Measurements from ENCODE around the gene ACOX2. TPM values are rescaled to one million over a fixed set of nuclear protein-coding genes. Genes with fewer than 3 reads are reported as not detected.

The ACOX2 gene
- total and polyA plus RNA-seq, 4 donors = 74.3 to 214 (median 141) TPM

- no peak overlapping the region for H3K4me3 ChIP-seq (ENCODE audit: low read depth in 1 of 3, low read length in 3 of 3)
- H3K9me3 ChIP-seq (ENCODE audit: control insufficient read depth in 4 of 4, low read length in 3 of 4) = no peaks in the 10 kb centered on the region
- WGBS = 89% methylated on average over 5 of the region's 5 CpGs
- H3K4me1 ChIP-seq (ENCODE audit: control insufficient read depth in 4 of 4, insufficient read depth in 4 of 4, low read length in 3 of 4) = peaks cover 0 to 45% (median 35%) of the 10 kb centered on the region in 4 donors
- DNase-seq (ENCODE audit: low spot score) = no peak
- no peak overlapping the region for H3K27ac ChIP-seq (ENCODE audit: low read depth in 1 of 2, low read length in 2 of 2)
- peaks cover 0 to 9% (median 5%) of the 10 kb centered on the region in 4 donors for H3K36me3 ChIP-seq (ENCODE audit: control insufficient read depth in 4 of 4, insufficient read depth in 3 of 4, low read depth in 1 of 4, low read length in 3 of 4)
- H3K9ac ChIP-seq (ENCODE audit: low read depth in 1 of 2, low read length in 2 of 2) = no peak overlapping the region
- TF ChIP-seq ZBTB33 (IDR thresholded peaks at IDR 0.05) (no peak), ATF3 (IDR thresholded peaks at IDR 0.05) (no peak), SP1 (IDR thresholded peaks at IDR 0.05) (no peak), HNF4A (conservative IDR thresholded peaks at IDR 0.05) (no peak)
- no peaks in the 10 kb centered on the region for H3K27me3 ChIP-seq (ENCODE audit: control insufficient read depth in 4 of 4, insufficient read depth in 4 of 4, low read length in 3 of 4)
Measured at GRCh38 chr3:58496206-58496857, 40.7 kb downstream of the ACOX2 start.

GRCh38 chr3:58495101-58495500 lies 41.9 kb downstream of the ACOX2 start:
- Histone ChIP-seq H3K27me3 (ENCODE audit: control insufficient read depth in 4 of 4, insufficient read depth in 4 of 4, low read length in 3 of 4) (no peaks in the 10 kb centered on the region), H3K4me3 (ENCODE audit: low read depth in 1 of 3, low read length in 3 of 3) (no peak overlapping the region), H3K27ac (ENCODE audit: low read depth in 1 of 2, low read length in 2 of 2) (no peak overlapping the region), H3K9ac (ENCODE audit: low read depth in 1 of 2, low read length in 2 of 2) (no peak overlapping the region), H3K4me1 (ENCODE audit: control insufficient read depth in 4 of 4, insufficient read depth in 4 of 4, low read length in 3 of 4) (peaks cover 0 to 51% (median 41%) of the 10 kb centered on the region in 4 donors), H3K36me3 (ENCODE audit: control insufficient read depth in 4 of 4, insufficient read depth in 3 of 4, low read depth in 1 of 4, low read length in 3 of 4) (peaks cover 0 to 4% (median 2%) of the 10 kb centered on the region in 4 donors), H3K9me3 (ENCODE audit: control insufficient read depth in 4 of 4, low read length in 3 of 4) (no peaks in the 10 kb centered on the region)
- WGBS = 71% methylated on average over 3 of the region's 3 CpGs
- TF ChIP-seq TAF1 (conservative IDR thresholded peaks at IDR 0.05) (no peak), GABPA (IDR thresholded peaks at IDR 0.05 in 1 of 2, conservative IDR thresholded peaks at IDR 0.05 in 1 of 2) (no peak), MAX (IDR thresholded peaks at IDR 0.05) (no peak), FOXA2 (IDR thresholded peaks at IDR 0.05) (no peak), HNF4A (conservative IDR thresholded peaks at IDR 0.05) (no peak), ATF3 (IDR thresholded peaks at IDR 0.05) (no peak), YY1 (IDR thresholded peaks at IDR 0.05) (no peak), RAD21 (IDR thresholded peaks at IDR 0.05) (no peak), SP1 (IDR thresholded peaks at IDR 0.05) (no peak)
- no peak for DNase-seq (ENCODE audit: low spot score)

- H3K4me3 ChIP-seq (ENCODE audit: low read depth in 1 of 3, low read length in 3 of 3) = no peak overlapping the region
- WGBS = 39% methylated on average over 3 of the region's 3 CpGs
- H3K27ac ChIP-seq (ENCODE audit: low read depth in 1 of 2, low read length in 2 of 2) = peak overlapping the region in 1 of 2 donors; percentile 38
- H3K9me3 ChIP-seq (ENCODE audit: control insufficient read depth in 4 of 4, low read length in 3 of 4) = no peaks in the 10 kb centered on the region
- TF ChIP-seq JUND (IDR thresholded peaks at IDR 0.05) (no peak), RAD21 (IDR thresholded peaks at IDR 0.05) (peak; percentile 43 to 53)
- H3K27me3 ChIP-seq (ENCODE audit: control insufficient read depth in 4 of 4, insufficient read depth in 4 of 4, low read length in 3 of 4) = no peaks in the 10 kb centered on the region
- peaks cover 0 to 54% (median 41%) of the 10 kb centered on the region in 4 donors for H3K4me1 ChIP-seq (ENCODE audit: control insufficient read depth in 4 of 4, insufficient read depth in 4 of 4, low read length in 3 of 4)
- peak overlapping the region in 1 of 2 donors; percentile 89 for H3K9ac ChIP-seq (ENCODE audit: low read depth in 1 of 2, low read length in 2 of 2)
- no peak for DNase-seq (ENCODE audit: low spot score)
- no peaks in the 10 kb centered on the region for H3K36me3 ChIP-seq (ENCODE audit: control insufficient read depth in 4 of 4, insufficient read depth in 3 of 4, low read depth in 1 of 4, low read length in 3 of 4)
Measured at GRCh38 chr3:58494107-58494506, 42.9 kb downstream of the ACOX2 start.
